Astrocyte (in vitro differentiated cells and primary cell): Measurements from ENCODE around the gene ATRNL1. TPM values are rescaled to one million over a fixed set of nuclear protein-coding genes. Genes with fewer than 3 reads are reported as not detected.

Experiments
- DNase-seq: peaks from one replicate; pipeline ENCODE4 v3.0.0-alpha.2; 2010; ENCODE audit warnings: low read depth
- FAIRE-seq: peaks from 2 replicates; lab custom pipeline; 2011; peaks lifted over from hg19 to GRCh38; lab: Jason Lieb, UNC
- H2AFZ ChIP-seq: 2 replicates; pipeline ENCODE4 v1.6.0; 2012; ENCODE audit warnings: low read depth, low read length, inconsistent platforms
- H3K27ac ChIP-seq: 2 replicates; pipeline ENCODE4 v1.5.1; 2011; ENCODE audit warnings: low read depth, low read length, inconsistent platforms
- H3K27me3 ChIP-seq: 2 replicates; pipeline ENCODE4 v1.6.0; 2011; ENCODE audit warnings: low read length, inconsistent platforms; ENCODE audit not compliant: insufficient read depth
- H3K36me3 ChIP-seq: 2 replicates; pipeline ENCODE4 v1.5.1; 2011; ENCODE audit warnings: low read length, inconsistent platforms; ENCODE audit not compliant: insufficient read depth
- H3K4me1 ChIP-seq: 2 replicates; pipeline ENCODE4 v1.5.1; 2011; ENCODE audit warnings: low read length, inconsistent platforms; ENCODE audit not compliant: insufficient read depth
- H3K4me2 ChIP-seq: 2 replicates; pipeline ENCODE4 v1.6.0; 2012; ENCODE audit warnings: low read length, inconsistent platforms
- H3K4me3 ChIP-seq: 2 replicates; pipeline ENCODE4 v1.5.1; 2011; ENCODE audit warnings: low read depth, mild to moderate bottlenecking, low read length, inconsistent platforms; ENCODE audit not compliant: insufficient read depth
- H3K79me2 ChIP-seq: 2 replicates; pipeline ENCODE4 v1.6.0; 2012; ENCODE audit warnings: mild to moderate bottlenecking, low read length, inconsistent platforms; ENCODE audit not compliant: insufficient read depth
- H3K9ac ChIP-seq: 2 replicates; pipeline ENCODE4 v1.6.0; 2012; ENCODE audit warnings: mild to moderate bottlenecking, low read length, inconsistent platforms
- H3K9me3 ChIP-seq: 2 replicates; pipeline ENCODE4 v1.5.1; 2012; ENCODE audit warnings: low read depth, mild to moderate bottlenecking, low read length, inconsistent platforms; ENCODE audit not compliant: insufficient read depth
- H4K20me1 ChIP-seq: 2 replicates; pipeline ENCODE4 v1.6.0; 2012; ENCODE audit warnings: low read length, inconsistent platforms; ENCODE audit not compliant: insufficient read depth
- H3K27ac Mint-ChIP-seq: one replicate; pipeline ENCODE4 v1.8.0; 2021; ENCODE audit warnings: mild to moderate bottlenecking, mixed read lengths; ENCODE audit not compliant: unreplicated experiment
- H3K27me3 Mint-ChIP-seq: one replicate; pipeline ENCODE4 v1.8.0; 2021; ENCODE audit warnings: low read depth, mixed read lengths; ENCODE audit not compliant: unreplicated experiment
- H3K36me3 Mint-ChIP-seq: one replicate; pipeline ENCODE4 v1.8.0; 2021; ENCODE audit warnings: low read depth, mixed read lengths; ENCODE audit not compliant: unreplicated experiment
- H3K4me1 Mint-ChIP-seq: one replicate; pipeline ENCODE4 v1.8.0; 2021; ENCODE audit warnings: low read depth, mixed read lengths; ENCODE audit not compliant: unreplicated experiment
- H3K4me3 Mint-ChIP-seq: one replicate; pipeline ENCODE4 v1.8.0; 2021; ENCODE audit warnings: mild to moderate bottlenecking, moderate library complexity, mixed read lengths; ENCODE audit not compliant: unreplicated experiment
- H3K9me3 Mint-ChIP-seq: one replicate; pipeline ENCODE4 v1.8.0; 2021; ENCODE audit warnings: mild to moderate bottlenecking, mixed read lengths; ENCODE audit not compliant: unreplicated experiment
- CTCF ChIP-seq: IDR thresholded peaks from 2 replicates; pipeline ENCODE4 v1.5.1; 2011; ENCODE audit warnings: low read depth, mild to moderate bottlenecking, inconsistent platforms, low read length, moderate library complexity; ENCODE audit not compliant: insufficient read depth
- EZH2 ChIP-seq: IDR thresholded peaks from 2 replicates; pipeline ENCODE4 v1.6.1; 2012; ENCODE audit warnings: mild to moderate bottlenecking, low read length, inconsistent platforms; ENCODE audit not compliant: insufficient read depth
- total RNA-seq: library from RNA; stranded (reverse); gene quantifications from 2 replicates; pipeline ENCODE4 v1.2.1, GENCODE V29; 2021

Gene ATRNL1
- total RNA-seq, 1 donor from 2014 or later = 17.5 TPM

- Histone ChIP-seq H3K9ac (no peak overlapping the region), H2AFZ (no peak overlapping the region), H4K20me1 (no peaks in the 10 kb centered on the region), H3K36me3 (no peaks in the 10 kb centered on the region), H3K4me2 (no peak overlapping the region), H3K9me3 (no peaks in the 10 kb centered on the region), H3K27me3 (no peaks in the 10 kb centered on the region), H3K79me2 (no peaks in the 10 kb centered on the region), H3K27ac (no peak overlapping the region), H3K4me1 (no peaks in the 10 kb centered on the region), H3K4me3 (no peak overlapping the region)
- no peaks in the 10 kb centered on the region for H3K36me3 Mint-ChIP-seq
- no peaks in the 10 kb centered on the region for H3K9me3 Mint-ChIP-seq
- no peaks in the 10 kb centered on the region for H3K27me3 Mint-ChIP-seq
- H3K4me1 Mint-ChIP-seq = no peaks in the 10 kb centered on the region
- no peak for DNase-seq
- no peak overlapping the region for H3K27ac Mint-ChIP-seq
- TF ChIP-seq EZH2 (no peak), CTCF (no peak)
- H3K4me3 Mint-ChIP-seq = no peak overlapping the region
- FAIRE-seq = no peak
Measured at GRCh38 chr10:115867305-115867704, 774.1 kb downstream of the ATRNL1 start.

GRCh38 chr10:115871855-115872254 lies 778.7 kb downstream of the ATRNL1 start:
- no peaks in the 10 kb centered on the region for H3K36me3 ChIP-seq
- H2AFZ ChIP-seq = no peak overlapping the region
- no peaks in the 10 kb centered on the region for H4K20me1 ChIP-seq
- no peaks in the 10 kb centered on the region for H3K27me3 ChIP-seq
- H3K9me3 Mint-ChIP-seq = no peaks in the 10 kb centered on the region
- DNase-seq = no peak
- H3K4me1 Mint-ChIP-seq = no peaks in the 10 kb centered on the region
- no peak overlapping the region for H3K27ac ChIP-seq
- H3K4me3 ChIP-seq = no peak overlapping the region
- no peak for FAIRE-seq
- no peak overlapping the region for H3K9ac ChIP-seq
- no peaks in the 10 kb centered on the region for H3K27me3 Mint-ChIP-seq
- no peaks in the 10 kb centered on the region for H3K4me1 ChIP-seq
- H3K27ac Mint-ChIP-seq = no peak overlapping the region
- no peaks in the 10 kb centered on the region for H3K9me3 ChIP-seq
- H3K36me3 Mint-ChIP-seq = no peaks in the 10 kb centered on the region
- no peaks in the 10 kb centered on the region for H3K79me2 ChIP-seq
- no peak overlapping the region for H3K4me2 ChIP-seq
- no peak overlapping the region for H3K4me3 Mint-ChIP-seq
- TF ChIP-seq CTCF (no peak), EZH2 (no peak)

GRCh38 chr10:115875172-115875571 lies 782.0 kb downstream of the ATRNL1 start:
- no peak overlapping the region for H3K4me3 ChIP-seq
- no peak for DNase-seq
- H3K36me3 ChIP-seq = no peaks in the 10 kb centered on the region
- no peak overlapping the region for H3K9ac ChIP-seq
- Mint-ChIP-seq H3K4me1 (no peaks in the 10 kb centered on the region), H3K9me3 (no peaks in the 10 kb centered on the region), H3K27ac (no peak overlapping the region), H3K27me3 (peaks cover 3% of the 10 kb centered on the region), H3K4me3 (no peak overlapping the region), H3K36me3 (no peaks in the 10 kb centered on the region)
- no peak for FAIRE-seq
- H3K4me1 ChIP-seq = no peaks in the 10 kb centered on the region
- H4K20me1 ChIP-seq = no peaks in the 10 kb centered on the region
- no peak overlapping the region for H3K27ac ChIP-seq
- no peaks in the 10 kb centered on the region for H3K79me2 ChIP-seq
- H3K9me3 ChIP-seq = no peaks in the 10 kb centered on the region
- no peaks in the 10 kb centered on the region for H3K27me3 ChIP-seq
- H3K4me2 ChIP-seq = no peak overlapping the region
- no peak overlapping the region for H2AFZ ChIP-seq
- TF ChIP-seq CTCF (no peak), EZH2 (no peak)
